Central memory CD8-positive, alpha-beta T cell (primary cell): ENCODE results near the gene FURIN.
A peak's percentile ranks its signal among the peaks of the same experiment; 100 is the strongest.

Experiments used
- ATAC-seq: fragments of 150-1000 bp; cut with Tn5 transposase; replicated peaks from 2 replicates; pipeline ENCODE4 v1.10.0; 2022; ENCODE audit warnings: mild to moderate bottlenecking, moderate FRiP score, moderate number of reproducible peaks; ENCODE audit not compliant: poor library complexity, severe bottlenecking; ENCODE audit errors: extremely low read depth
- DNase-seq, 2 donors: peaks; one replicate each; pipeline ENCODE4 v3.0.0; 2021; ENCODE audit warnings: low spot score in 2 of 2
- H3K27ac Mint-ChIP-seq: one replicate; pipeline ENCODE4 v1.8.0; 2022; ENCODE audit warnings: low read depth, mild to moderate bottlenecking, moderate library complexity, mixed read lengths
- H3K27me3 Mint-ChIP-seq: one replicate; pipeline ENCODE4 v1.8.0; 2022; ENCODE audit warnings: mixed read lengths
- H3K36me3 Mint-ChIP-seq: one replicate; pipeline ENCODE4 v1.8.0; 2022; ENCODE audit warnings: mild to moderate bottlenecking, moderate library complexity, mixed read lengths; ENCODE audit not compliant: insufficient read depth
- H3K4me1 Mint-ChIP-seq: one replicate; pipeline ENCODE4 v1.8.0; 2022; ENCODE audit warnings: mixed read lengths
- H3K4me3 Mint-ChIP-seq: one replicate; pipeline ENCODE4 v1.8.0; 2022; ENCODE audit warnings: mild to moderate bottlenecking, moderate library complexity, mixed read lengths
- H3K9me3 Mint-ChIP-seq: one replicate; pipeline ENCODE4 v1.8.0; 2022; ENCODE audit warnings: mixed read lengths

The FURIN gene

GRCh38 chr15:90883526-90883975 lies 15.2 kb downstream of the FURIN start:
- ATAC-seq (no peak), DNase-seq (no peak)
- no peak overlapping the region for H3K4me3 Mint-ChIP-seq
- peaks cover 3% of the 10 kb centered on the region for H3K36me3 Mint-ChIP-seq
- no peak overlapping the region for H3K27ac Mint-ChIP-seq
- no peaks in the 10 kb centered on the region for H3K9me3 Mint-ChIP-seq
- peaks cover 16% of the 10 kb centered on the region for H3K27me3 Mint-ChIP-seq
- peaks cover 8% of the 10 kb centered on the region for H3K4me1 Mint-ChIP-seq

GRCh38 chr15:90883976-90884718 lies 15.8 kb downstream of the FURIN start, which contains the start of gene FES:
TSS of gene FES (plus strand) at chr15:90884504. CDS start at chr15:90885046, 542 bp downstream.
- DNase-seq (no peak), ATAC-seq (no peak)
- peak within 1 kb of the TSS; percentile 4 for H3K4me3 Mint-ChIP-seq
- H3K36me3 Mint-ChIP-seq = peaks cover 3% of the 10 kb centered on the region
- H3K27me3 Mint-ChIP-seq = peaks cover 19% of the 10 kb centered on the region
- peaks cover 11% of the 10 kb centered on the region for H3K4me1 Mint-ChIP-seq
- no peak within 1 kb of the TSS for H3K27ac Mint-ChIP-seq
- no peaks in the 10 kb centered on the region for H3K9me3 Mint-ChIP-seq

GRCh38 chr15:90884719-90885431 lies 16.5 kb downstream of the FURIN start:
- no peak for ATAC-seq
- DNase-seq = no peak
- peaks cover 17% of the 10 kb centered on the region for H3K4me1 Mint-ChIP-seq
- no peak overlapping the region for H3K27ac Mint-ChIP-seq
- peaks cover 19% of the 10 kb centered on the region for H3K27me3 Mint-ChIP-seq
- peak overlapping the region; percentile 4 for H3K4me3 Mint-ChIP-seq
- no peaks in the 10 kb centered on the region for H3K9me3 Mint-ChIP-seq
- peaks cover 3% of the 10 kb centered on the region for H3K36me3 Mint-ChIP-seq

GRCh38 chr15:90885432-90886290 lies 17.3 kb downstream of the FURIN start:
- Mint-ChIP-seq H3K9me3 (no peaks in the 10 kb centered on the region), H3K27me3 (peaks cover 19% of the 10 kb centered on the region), H3K4me1 (peaks cover 17% of the 10 kb centered on the region), H3K36me3 (peaks cover 3% of the 10 kb centered on the region), H3K27ac (no peak overlapping the region), H3K4me3 (peak overlapping the region; percentile 42)
- DNase-seq = peak; percentile 54 to 71
- ATAC-seq = no peak

GRCh38 chr15:90886291-90886614 lies 17.9 kb downstream of the FURIN start:
- H3K36me3 Mint-ChIP-seq = peaks cover 2% of the 10 kb centered on the region
- DNase-seq = no peak
- peaks cover 19% of the 10 kb centered on the region for H3K27me3 Mint-ChIP-seq
- H3K4me3 Mint-ChIP-seq = peak overlapping the region; percentile 42
- peaks cover 17% of the 10 kb centered on the region for H3K4me1 Mint-ChIP-seq
- no peak for ATAC-seq
- no peak overlapping the region for H3K27ac Mint-ChIP-seq
- no peaks in the 10 kb centered on the region for H3K9me3 Mint-ChIP-seq

GRCh38 chr15:90887037-90887481 lies 18.7 kb downstream of the FURIN start:
- H3K27ac Mint-ChIP-seq = no peak overlapping the region
- DNase-seq = no peak
- no peaks in the 10 kb centered on the region for H3K36me3 Mint-ChIP-seq
- no peaks in the 10 kb centered on the region for H3K9me3 Mint-ChIP-seq
- peaks cover 19% of the 10 kb centered on the region for H3K27me3 Mint-ChIP-seq
- H3K4me1 Mint-ChIP-seq = peaks cover 17% of the 10 kb centered on the region
- H3K4me3 Mint-ChIP-seq = no peak overlapping the region
- ATAC-seq = no peak

GRCh38 chr15:90889313-90889730 lies 20.9 kb downstream of the FURIN start:
- H3K9me3 Mint-ChIP-seq = no peaks in the 10 kb centered on the region
- peak overlapping the region; percentile 59 for H3K4me3 Mint-ChIP-seq
- peak; percentile 89 for ATAC-seq
- DNase-seq = peak in 1 of 2 donors; percentile 35
- H3K4me1 Mint-ChIP-seq = peaks cover 17% of the 10 kb centered on the region
- peaks cover 2% of the 10 kb centered on the region for H3K36me3 Mint-ChIP-seq
- H3K27ac Mint-ChIP-seq = peak overlapping the region; percentile 44
- peaks cover 19% of the 10 kb centered on the region for H3K27me3 Mint-ChIP-seq

- peaks cover 2% of the 10 kb centered on the region for H3K36me3 Mint-ChIP-seq
- H3K4me3 Mint-ChIP-seq = peak overlapping the region; percentile 59
- no peaks in the 10 kb centered on the region for H3K9me3 Mint-ChIP-seq
- peak overlapping the region; percentile 41 for H3K27ac Mint-ChIP-seq
- peaks cover 19% of the 10 kb centered on the region for H3K27me3 Mint-ChIP-seq
- ATAC-seq (peak; percentile 28), DNase-seq (no peak)
- H3K4me1 Mint-ChIP-seq = peaks cover 17% of the 10 kb centered on the region
These were observed 21.5 kb downstream of the FURIN start for GRCh38 chr15:90889736-90890456.

GRCh38 chr15:90890839-90891238 lies 22.5 kb downstream of the FURIN start:
- no peak for ATAC-seq
- Mint-ChIP-seq H3K36me3 (peaks cover 2% of the 10 kb centered on the region), H3K27me3 (peaks cover 19% of the 10 kb centered on the region), H3K9me3 (no peaks in the 10 kb centered on the region), H3K4me1 (peaks cover 17% of the 10 kb centered on the region), H3K4me3 (no peak overlapping the region), H3K27ac (no peak overlapping the region)
- no peak for DNase-seq

- peaks cover 17% of the 10 kb centered on the region for H3K4me1 Mint-ChIP-seq
- DNase-seq (no peak), ATAC-seq (no peak)
- H3K27ac Mint-ChIP-seq = no peak overlapping the region
- H3K4me3 Mint-ChIP-seq = no peak overlapping the region
- H3K27me3 Mint-ChIP-seq = peaks cover 19% of the 10 kb centered on the region
- H3K9me3 Mint-ChIP-seq = no peaks in the 10 kb centered on the region
- peaks cover 3% of the 10 kb centered on the region for H3K36me3 Mint-ChIP-seq
These were observed 23.1 kb downstream of the FURIN start for GRCh38 chr15:90891346-90891949.

- Mint-ChIP-seq H3K4me3 (no peak overlapping the region), H3K9me3 (no peaks in the 10 kb centered on the region), H3K27me3 (peaks cover 19% of the 10 kb centered on the region), H3K36me3 (peaks cover 4% of the 10 kb centered on the region), H3K27ac (no peak overlapping the region), H3K4me1 (peaks cover 17% of the 10 kb centered on the region)
- ATAC-seq (no peak), DNase-seq (no peak)
These were observed 23.6 kb downstream of the FURIN start for GRCh38 chr15:90892023-90892422.
